ENCODE measurements around the gene PHF2.
A peak's percentile ranks its signal among the peaks of the same experiment; 100 is the strongest.

The PHF2 gene

DNA sequence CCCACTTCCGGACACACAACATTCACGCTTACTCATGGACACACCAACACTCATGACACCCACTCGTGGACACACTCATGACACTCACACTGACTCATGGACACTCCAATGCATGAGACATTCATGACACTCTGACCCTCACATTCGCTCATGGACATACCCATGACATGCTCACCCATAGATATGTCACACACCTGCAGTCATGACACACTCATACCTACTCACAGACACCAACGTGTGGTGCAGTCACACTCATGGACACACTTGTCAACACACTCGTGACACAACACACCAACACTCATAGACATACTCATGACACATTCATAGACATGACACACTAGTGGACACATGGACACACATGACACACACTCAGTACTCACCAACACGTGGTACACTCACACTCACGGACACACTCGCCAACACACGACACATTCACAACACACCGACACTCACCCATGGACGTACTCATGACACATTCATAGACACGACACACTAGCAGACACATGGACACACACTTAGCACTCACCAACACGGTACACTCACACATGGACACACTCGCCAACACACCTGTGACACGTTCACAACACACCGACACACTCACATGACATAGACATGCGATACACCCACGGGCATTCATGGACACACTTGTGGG lies 73.4 kb downstream of the PHF2 start:
- TF ChIP-seq, protein P1, sequence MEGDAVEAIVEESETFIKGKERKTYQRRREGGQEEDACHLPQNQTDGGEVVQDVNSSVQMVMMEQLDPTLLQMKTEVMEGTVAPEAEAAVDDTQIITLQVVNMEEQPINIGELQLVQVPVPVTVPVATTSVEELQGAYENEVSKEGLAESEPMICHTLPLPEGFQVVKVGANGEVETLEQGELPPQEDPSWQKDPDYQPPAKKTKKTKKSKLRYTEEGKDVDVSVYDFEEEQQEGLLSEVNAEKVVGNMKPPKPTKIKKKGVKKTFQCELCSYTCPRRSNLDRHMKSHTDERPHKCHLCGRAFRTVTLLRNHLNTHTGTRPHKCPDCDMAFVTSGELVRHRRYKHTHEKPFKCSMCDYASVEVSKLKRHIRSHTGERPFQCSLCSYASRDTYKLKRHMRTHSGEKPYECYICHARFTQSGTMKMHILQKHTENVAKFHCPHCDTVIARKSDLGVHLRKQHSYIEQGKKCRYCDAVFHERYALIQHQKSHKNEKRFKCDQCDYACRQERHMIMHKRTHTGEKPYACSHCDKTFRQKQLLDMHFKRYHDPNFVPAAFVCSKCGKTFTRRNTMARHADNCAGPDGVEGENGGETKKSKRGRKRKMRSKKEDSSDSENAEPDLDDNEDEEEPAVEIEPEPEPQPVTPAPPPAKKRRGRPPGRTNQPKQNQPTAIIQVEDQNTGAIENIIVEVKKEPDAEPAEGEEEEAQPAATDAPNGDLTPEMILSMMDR (IDR thresholded peaks at IDR 0.05; ENCODE audit: low read depth, low read length, missing control alignments) = no peak
- peak; percentile 10 for DNase-seq (ENCODE audit: low read depth)
- H3K4me3 ChIP-seq (ENCODE audit: low read depth, low read length) = no peak overlapping the region

DNA sequence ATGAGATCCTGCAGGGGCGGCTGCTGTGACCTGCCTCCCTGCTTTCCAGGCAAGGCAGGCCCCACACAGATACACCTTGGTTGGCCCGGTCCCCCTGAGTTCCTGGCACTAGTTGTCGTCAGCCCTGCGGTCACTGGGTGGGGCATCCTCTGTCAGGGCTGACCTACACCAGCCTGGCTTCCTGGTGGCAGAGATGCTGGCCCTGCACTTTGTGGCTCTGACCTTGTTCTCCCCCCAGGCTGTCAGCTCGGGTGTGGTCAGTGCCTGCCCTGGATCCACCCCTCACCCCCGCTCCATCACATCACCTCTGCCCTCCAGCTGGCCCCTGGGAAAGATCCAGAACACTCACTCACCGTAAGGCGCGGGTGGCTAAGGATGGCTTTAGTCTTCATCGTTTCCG lies 74.1 kb downstream of the PHF2 start:
- DNase-seq (ENCODE audit: low read depth) = no peak
- TF ChIP-seq, protein P1 (IDR thresholded peaks at IDR 0.05; ENCODE audit: low read depth, low read length, missing control alignments) = no peak
- no peak overlapping the region for H3K4me3 ChIP-seq (ENCODE audit: low read depth, low read length)

DNA sequence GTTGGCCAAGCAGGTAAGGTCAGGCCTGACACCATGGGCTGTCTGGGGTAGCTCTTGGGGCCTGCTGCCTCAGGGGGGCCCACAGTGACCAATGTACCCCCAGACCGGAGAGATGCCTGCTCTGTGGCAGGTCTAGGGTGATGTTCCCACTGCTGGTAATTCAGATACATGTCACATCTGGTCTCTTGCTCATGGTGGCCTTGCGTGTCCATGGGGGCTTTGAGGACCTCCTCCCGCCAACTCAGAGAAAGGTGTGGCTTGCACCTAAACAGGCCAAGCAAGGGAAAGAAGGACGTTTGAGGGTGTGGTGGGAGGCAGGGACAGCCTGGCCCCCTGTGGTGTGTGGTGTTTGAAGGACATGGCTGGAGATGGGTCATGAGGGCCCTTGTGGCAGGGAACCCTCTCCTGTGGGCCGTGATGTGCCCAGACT lies 75.2 kb downstream of the PHF2 start:
- TF ChIP-seq, protein P1 (IDR thresholded peaks at IDR 0.05; ENCODE audit: low read depth, low read length, missing control alignments) = no peak
- no peak overlapping the region for H3K4me3 ChIP-seq (ENCODE audit: low read depth, low read length)
- no peak for DNase-seq (ENCODE audit: low read depth)

DNA sequence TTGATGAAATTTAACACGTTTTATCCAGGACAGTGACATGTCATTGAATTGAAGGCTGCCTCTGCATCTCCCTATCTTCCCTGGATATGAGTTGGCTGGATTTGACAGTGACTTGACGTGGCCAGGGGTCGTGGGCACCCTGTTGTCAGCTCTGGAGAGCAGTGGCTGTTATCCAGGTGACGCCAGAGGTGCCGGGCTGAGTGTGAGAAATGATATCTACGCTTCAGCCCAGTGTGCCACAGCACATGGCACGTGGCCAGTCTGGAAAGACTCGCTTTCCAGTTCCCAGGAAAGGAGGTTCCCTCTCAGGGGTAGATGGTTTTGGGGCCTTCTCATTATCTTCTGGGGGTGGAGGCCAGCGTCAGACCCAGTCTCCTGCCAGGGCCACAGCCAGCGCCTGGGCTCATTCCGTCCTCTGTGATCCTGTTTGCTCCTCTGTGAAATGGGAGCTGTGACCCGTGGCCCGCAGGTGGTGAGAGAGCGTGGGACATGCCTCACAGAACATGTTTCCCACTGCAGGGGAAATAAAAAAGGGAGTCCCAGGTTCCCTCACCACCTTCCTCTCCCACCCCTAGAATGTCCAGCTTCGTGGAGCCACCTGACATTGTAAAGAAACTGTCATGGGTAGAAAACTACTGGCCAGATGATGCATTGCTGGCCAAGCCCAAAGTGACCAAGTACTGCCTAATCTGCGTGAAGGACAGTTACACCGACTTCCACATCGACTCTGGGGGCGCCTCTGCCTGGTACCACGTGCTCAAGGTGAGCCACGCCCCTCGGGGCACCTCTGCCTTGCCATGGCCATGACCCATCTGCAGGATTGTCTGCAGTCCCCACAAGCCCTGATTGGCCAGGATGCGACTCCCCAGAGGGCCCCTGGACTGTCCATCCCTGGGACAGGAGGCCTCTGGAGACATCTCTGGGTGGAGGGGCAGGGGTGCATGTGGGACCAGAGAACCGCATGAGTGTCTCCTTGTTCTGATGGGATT lies 76.5 kb downstream of the PHF2 start:
- H3K4me3 ChIP-seq (ENCODE audit: low read depth, low read length) = no peak overlapping the region

DNA sequence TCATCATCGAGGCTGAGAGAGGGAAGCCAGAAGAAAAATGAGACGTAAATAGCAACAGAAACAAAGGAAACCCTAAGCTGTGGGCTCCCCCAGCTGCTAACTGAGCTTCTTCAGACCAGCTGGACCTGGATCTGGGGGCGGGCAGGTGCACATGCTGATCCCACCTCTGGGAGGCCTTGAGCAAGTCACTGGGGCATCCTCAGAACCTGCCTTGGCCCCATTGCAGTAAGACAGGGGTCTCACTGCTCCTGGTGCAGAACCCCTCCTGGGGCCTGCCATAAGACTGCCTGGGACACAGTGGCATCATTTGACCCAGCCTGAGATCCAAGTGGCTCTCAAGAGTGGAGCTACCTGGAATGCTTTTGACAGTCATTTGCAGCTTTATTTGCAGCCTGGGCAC lies 77.4 kb downstream of the PHF2 start:
- TF ChIP-seq, protein P1 (IDR thresholded peaks at IDR 0.05; ENCODE audit: low read depth, low read length, missing control alignments) = no peak
- no peak overlapping the region for H3K4me3 ChIP-seq (ENCODE audit: low read depth, low read length)
- DNase-seq (ENCODE audit: low read depth) = no peak

More for the DNA sequence above, 76.5 kb downstream of the PHF2 start:
- TF ChIP-seq, protein P1 (IDR thresholded peaks at IDR 0.05; ENCODE audit: low read depth, low read length, missing control alignments) = no peak
- no peak for DNase-seq (ENCODE audit: low read depth)

DNA sequence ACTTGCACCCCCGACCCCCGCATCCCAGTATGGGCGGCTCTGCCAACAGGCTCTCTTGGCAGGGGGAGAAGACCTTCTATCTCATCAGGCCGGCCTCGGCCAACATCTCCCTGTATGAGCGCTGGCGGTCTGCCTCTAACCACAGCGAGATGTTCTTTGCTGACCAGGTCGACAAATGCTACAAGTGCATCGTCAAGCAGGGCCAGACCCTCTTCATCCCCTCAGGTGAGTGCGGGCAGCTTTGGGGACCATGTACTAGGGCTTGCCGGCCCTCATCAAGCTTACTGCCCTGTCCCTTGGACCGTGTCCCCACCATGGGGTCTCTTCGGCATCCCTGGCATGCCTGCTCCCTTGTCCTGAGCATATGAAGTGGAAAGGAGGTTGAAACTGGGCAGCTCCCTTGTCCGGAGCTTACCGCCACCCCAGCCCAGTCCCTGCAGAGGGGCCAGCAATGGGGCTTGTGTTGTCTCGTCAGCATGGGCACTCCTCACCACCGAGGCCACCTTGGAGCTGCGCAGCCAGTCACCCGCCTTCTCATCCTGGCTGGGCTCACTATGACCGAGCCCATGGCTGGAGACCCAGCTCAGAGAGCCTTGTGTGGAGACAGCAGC lies 78.1 kb downstream of the PHF2 start:
- TF ChIP-seq, protein P1 (IDR thresholded peaks at IDR 0.05; ENCODE audit: low read depth, low read length, missing control alignments) = no peak
- DNase-seq (ENCODE audit: low read depth) = no peak
- H3K4me3 ChIP-seq (ENCODE audit: low read depth, low read length) = no peak overlapping the region

Data from GM12864 (cell line).